Fibroblast of lung (primary cell): Measurements from ENCODE around the gene FBRSL1. TPM values are rescaled to one million over a fixed set of nuclear protein-coding genes. Genes with fewer than 3 reads are reported as not detected.

Experiments
- DNase-seq, 2 donors: peaks; one replicate each; pipeline versions ENCODE4 v3.0.0 to v3.0.0-alpha.2; 2010; ENCODE audit warnings: low read depth in 2 of 2
- H2AFZ ChIP-seq: 2 replicates; pipeline ENCODE4 v1.5.1; 2012; ENCODE audit warnings: low read length, control low read depth, inconsistent platforms
- H3K27ac ChIP-seq: 2 replicates; pipeline ENCODE4 v1.5.1; 2011; ENCODE audit warnings: low read length, control low read depth; ENCODE audit not compliant: insufficient read depth
- H3K27me3 ChIP-seq: 2 replicates; pipeline ENCODE4 v1.5.1; 2011; ENCODE audit warnings: mild to moderate bottlenecking, low read length; ENCODE audit not compliant: control insufficient read depth, insufficient read depth
- H3K36me3 ChIP-seq: 2 replicates; pipeline ENCODE4 v1.5.1; 2011; ENCODE audit warnings: low read length; ENCODE audit not compliant: control insufficient read depth, insufficient read depth
- H3K4me1 ChIP-seq: 2 replicates; pipeline ENCODE4 v1.5.1; 2011; ENCODE audit warnings: low read length; ENCODE audit not compliant: control insufficient read depth, insufficient read depth; ENCODE audit errors: extremely low read depth
- H3K4me2 ChIP-seq: 2 replicates; pipeline ENCODE4 v1.5.1; 2011; ENCODE audit warnings: low read length, control low read depth; ENCODE audit not compliant: insufficient read depth; ENCODE audit errors: extremely low read depth
- H3K4me3 ChIP-seq, 4 experiments: fragments of 200-600 bp in 1 of 4; sonication (generic) in 1 of 4; replicated peaks in 1 of 4; 2 replicates each; pipeline ENCODE4 v1.5.1; 2011 to 2016; ENCODE audit warnings: low read length in 4 of 4, low read depth in 3 of 4, mild to moderate bottlenecking in 3 of 4, control low read depth in 2 of 4, inconsistent platforms in 1 of 4, mixed read lengths in 1 of 4; ENCODE audit not compliant: insufficient read depth in 1 of 4; ENCODE audit errors: control extremely low read depth in 1 of 4
- H3K79me2 ChIP-seq: 2 replicates; pipeline ENCODE4 v1.5.1; 2012; ENCODE audit warnings: mild to moderate bottlenecking, low read length, inconsistent platforms; ENCODE audit not compliant: control insufficient read depth, insufficient read depth
- H3K9ac ChIP-seq: 2 replicates; pipeline ENCODE4 v1.5.1; 2011; ENCODE audit warnings: mild to moderate bottlenecking, low read length, control low read depth; ENCODE audit not compliant: insufficient read depth
- H3K9me3 ChIP-seq: 2 replicates; pipeline ENCODE4 v1.5.1; 2012; ENCODE audit warnings: low read depth, low read length; ENCODE audit not compliant: control insufficient read depth, insufficient read depth
- H4K20me1 ChIP-seq: 2 replicates; pipeline ENCODE4 v1.5.1; 2011; ENCODE audit warnings: low read length; ENCODE audit not compliant: control insufficient read depth, insufficient read depth; ENCODE audit errors: extremely low read depth
- EZH2 ChIP-seq: IDR thresholded peaks from 2 replicates; pipeline ENCODE4 v1.5.1; 2012; ENCODE audit warnings: low read length, control low read depth, mild to moderate bottlenecking; ENCODE audit errors: missing control alignments
- polyA plus RNA-seq, 2 donors: library from polyadenylated mRNA; depleted of rRNA in 1 of 2; stranded (reverse) in 1 of 2; unstranded in 1 of 2; fragments of >200 nt; gene quantifications; 2 replicates each; pipeline ENCODE4 v1.2.1, GENCODE V29; 2011 to 2012; ENCODE audit warnings: missing spikeins in 1 of 2
- total RNA-seq: library from RNA; depleted of rRNA; stranded (reverse); fragments of >200 nt; gene quantifications from 2 replicates; pipeline ENCODE4 v1.2.1, GENCODE V29; 2014
- TF ChIP-seq, protein P1 (sequence below), 2 donors: IDR thresholded peaks in 1 of 2; conservative IDR thresholded peaks in 1 of 2; 1 replicate in 1 of 2; 2 replicates in 1 of 2; pipeline ENCODE4 v1.5.1; 2011 to 2012; ENCODE audit warnings: low read length in 2 of 2, control low read depth in 1 of 2, inconsistent platforms in 1 of 2, low read depth in 1 of 2, mild to moderate bottlenecking in 1 of 2

FBRSL1 gene
- total and polyA plus RNA-seq, 2 donors (not counting 1 experiment from before 2014, with no cell fraction given), result 1.4 to 1.8 TPM

DNA sequence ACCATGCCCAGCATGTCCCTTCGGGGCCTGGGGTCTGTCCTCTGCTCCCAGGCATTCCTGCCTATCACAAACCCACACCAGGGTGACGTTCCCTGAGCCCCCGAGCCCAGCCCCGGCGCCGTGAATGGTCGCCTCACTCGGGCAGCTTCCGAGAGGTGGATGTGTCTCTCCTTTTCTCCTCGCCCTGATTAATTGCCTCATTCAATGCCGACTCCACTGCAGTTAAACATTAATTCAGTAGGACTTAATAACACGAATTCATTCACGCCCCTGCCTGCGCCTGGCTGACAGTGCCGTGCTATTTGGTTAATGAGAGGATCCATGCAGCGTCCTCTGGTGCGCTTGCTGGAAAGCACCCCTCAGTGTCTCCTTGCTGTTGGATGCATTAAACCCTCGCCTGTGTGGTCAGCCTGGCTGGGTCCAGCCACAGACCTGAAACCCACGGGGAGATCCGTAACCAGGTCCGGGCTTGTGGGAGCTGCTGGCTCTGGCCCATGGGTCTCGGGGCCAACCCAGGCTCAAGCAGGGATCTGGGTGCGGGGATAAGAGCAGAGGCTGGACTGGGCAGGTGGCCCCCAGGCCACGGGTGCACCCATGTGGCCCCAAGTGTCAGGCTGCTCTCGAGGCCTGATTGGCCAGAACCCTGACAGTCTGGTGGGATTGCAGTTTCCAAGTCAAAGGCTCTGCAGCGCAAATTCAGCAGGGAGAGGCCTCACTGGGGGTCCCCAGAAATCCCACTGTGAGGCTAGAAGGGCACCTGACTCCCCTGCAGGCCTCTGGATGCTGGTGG is 55.4 kb downstream of the FBRSL1 start:
- H2AFZ ChIP-seq, result no peak overlapping the region
- no peak overlapping the region for H3K9ac ChIP-seq
- H3K4me3 ChIP-seq, result no peak overlapping the region
- H3K9me3 ChIP-seq, result no peaks in the 10 kb centered on the region
- no peak overlapping the region for H3K27ac ChIP-seq
- no peak overlapping the region for H3K4me2 ChIP-seq
- H3K4me1 ChIP-seq, result no peaks in the 10 kb centered on the region
- no peaks in the 10 kb centered on the region for H4K20me1 ChIP-seq
- DNase-seq, result no peak
- no peaks in the 10 kb centered on the region for H3K79me2 ChIP-seq
- TF ChIP-seq, protein P1, sequence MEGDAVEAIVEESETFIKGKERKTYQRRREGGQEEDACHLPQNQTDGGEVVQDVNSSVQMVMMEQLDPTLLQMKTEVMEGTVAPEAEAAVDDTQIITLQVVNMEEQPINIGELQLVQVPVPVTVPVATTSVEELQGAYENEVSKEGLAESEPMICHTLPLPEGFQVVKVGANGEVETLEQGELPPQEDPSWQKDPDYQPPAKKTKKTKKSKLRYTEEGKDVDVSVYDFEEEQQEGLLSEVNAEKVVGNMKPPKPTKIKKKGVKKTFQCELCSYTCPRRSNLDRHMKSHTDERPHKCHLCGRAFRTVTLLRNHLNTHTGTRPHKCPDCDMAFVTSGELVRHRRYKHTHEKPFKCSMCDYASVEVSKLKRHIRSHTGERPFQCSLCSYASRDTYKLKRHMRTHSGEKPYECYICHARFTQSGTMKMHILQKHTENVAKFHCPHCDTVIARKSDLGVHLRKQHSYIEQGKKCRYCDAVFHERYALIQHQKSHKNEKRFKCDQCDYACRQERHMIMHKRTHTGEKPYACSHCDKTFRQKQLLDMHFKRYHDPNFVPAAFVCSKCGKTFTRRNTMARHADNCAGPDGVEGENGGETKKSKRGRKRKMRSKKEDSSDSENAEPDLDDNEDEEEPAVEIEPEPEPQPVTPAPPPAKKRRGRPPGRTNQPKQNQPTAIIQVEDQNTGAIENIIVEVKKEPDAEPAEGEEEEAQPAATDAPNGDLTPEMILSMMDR (conservative IDR thresholded peaks at IDR 0.05 in 1 of 2, IDR thresholded peaks at IDR 0.05 in 1 of 2; ENCODE audit: low read depth in 1 of 2, low read length in 2 of 2), result no peak
- TF ChIP-seq EZH2, result no peak
- no peaks in the 10 kb centered on the region for H3K36me3 ChIP-seq
- no peaks in the 10 kb centered on the region for H3K27me3 ChIP-seq

DNA sequence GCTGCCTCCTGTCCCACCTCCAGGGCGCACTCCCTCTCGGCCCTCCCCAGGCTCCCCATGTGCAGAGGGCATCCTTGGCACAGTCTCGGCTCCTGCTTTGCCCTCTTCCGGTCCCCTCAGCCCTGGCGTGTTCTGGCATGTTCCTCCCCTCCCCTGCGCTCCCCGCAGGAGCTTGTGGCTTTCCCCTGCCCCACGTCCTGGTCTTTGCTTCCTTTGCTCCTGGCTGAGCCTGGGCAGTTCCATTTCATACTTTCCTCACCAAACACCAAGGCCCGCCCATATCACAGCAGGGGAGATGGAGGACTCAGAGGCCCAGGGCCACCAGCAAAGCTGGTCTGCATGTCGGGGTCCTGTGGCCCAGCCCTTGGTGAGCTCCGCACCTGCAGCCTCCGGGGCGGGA is 56.0 kb downstream of the FBRSL1 start:
- no peaks in the 10 kb centered on the region for H3K9me3 ChIP-seq
- H3K79me2 ChIP-seq, result no peaks in the 10 kb centered on the region
- no peaks in the 10 kb centered on the region for H3K36me3 ChIP-seq
- no peaks in the 10 kb centered on the region for H3K27me3 ChIP-seq
- no peak for DNase-seq
- no peaks in the 10 kb centered on the region for H4K20me1 ChIP-seq
- TF ChIP-seq EZH2, result no peak
- TF ChIP-seq, protein P1 (conservative IDR thresholded peaks at IDR 0.05 in 1 of 2, IDR thresholded peaks at IDR 0.05 in 1 of 2; ENCODE audit: low read depth in 1 of 2, low read length in 2 of 2), result no peak
- no peak overlapping the region for H3K4me2 ChIP-seq
- H3K4me1 ChIP-seq, result no peaks in the 10 kb centered on the region
- H2AFZ ChIP-seq, result no peak overlapping the region
- no peak overlapping the region for H3K9ac ChIP-seq
- H3K27ac ChIP-seq, result no peak overlapping the region
- no peak overlapping the region for H3K4me3 ChIP-seq

DNA sequence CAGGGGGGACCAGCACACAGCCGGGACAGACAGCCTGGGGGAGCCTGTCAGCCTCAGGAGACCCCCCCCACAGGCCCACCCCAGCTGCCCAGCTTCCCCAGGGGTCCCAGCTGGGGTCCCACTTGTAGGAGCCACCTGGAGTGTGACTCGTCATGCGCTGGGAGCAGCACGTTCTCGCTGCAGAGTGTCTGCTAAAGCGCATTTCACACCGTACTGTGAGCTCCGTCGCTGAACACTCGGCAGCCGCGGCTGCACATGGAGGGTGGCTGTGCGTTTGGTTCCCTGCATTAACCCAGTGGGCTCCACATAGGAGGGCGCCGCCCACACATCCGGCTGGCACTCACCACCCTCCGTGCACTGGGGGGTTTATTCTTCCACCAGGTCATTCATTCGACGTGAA is 56.7 kb downstream of the FBRSL1 start:
- Histone ChIP-seq H3K27me3 (no peaks in the 10 kb centered on the region), H2AFZ (no peak overlapping the region), H3K79me2 (no peaks in the 10 kb centered on the region), H3K27ac (no peak overlapping the region), H4K20me1 (no peaks in the 10 kb centered on the region), H3K9ac (no peak overlapping the region), H3K36me3 (no peaks in the 10 kb centered on the region), H3K4me3 (no peak overlapping the region), H3K4me2 (no peak overlapping the region), H3K4me1 (no peaks in the 10 kb centered on the region), H3K9me3 (no peaks in the 10 kb centered on the region)
- no peak for DNase-seq
- TF ChIP-seq EZH2, result no peak
- TF ChIP-seq, protein P1 (conservative IDR thresholded peaks at IDR 0.05 in 1 of 2, IDR thresholded peaks at IDR 0.05 in 1 of 2; ENCODE audit: low read depth in 1 of 2, low read length in 2 of 2), result no peak
